C4-2B (cell line): ENCODE measurements around the gene ATAD2B.

Experiments used
- CTCF ChIP-seq: fragments of 450-650 bp; conservative IDR thresholded peaks from 2 replicates; pipeline ENCODE4 v1.5.1; 2017; ENCODE audit warnings: mild to moderate bottlenecking
- ZFX ChIP-seq: fragments of 450-650 bp; IDR thresholded peaks from 2 replicates; pipeline ENCODE4 v1.6.1; 2017

- TF ChIP-seq CTCF (no peak), ZFX (no peak)
Measured at GRCh38 chr2:23836971-23837565, 89.9 kb downstream of the ATAD2B start.
